ENCODE measurements around the gene PPP1R2C. TPM values are rescaled to one million over a fixed set of nuclear protein-coding genes. Genes with fewer than 3 reads are reported as not detected.

PPP1R2C gene
- total RNA-seq, 2 experiments from 2014 or later: not detected

- DNase-seq (no peak), ATAC-seq (no peak)
- H3K4me3 Mint-ChIP-seq: no peak overlapping the region
- H3K9me3 Mint-ChIP-seq (ENCODE audit: insufficient read depth): peaks cover 9% of the 10 kb centered on the region
- peaks cover 6% of the 10 kb centered on the region for H3K36me3 Mint-ChIP-seq (ENCODE audit: low read depth)
- POLR2A ChIA-PET: no interaction called here
- no peaks in the 10 kb centered on the region for H3K27me3 Mint-ChIP-seq (ENCODE audit: low read depth)
- no peak overlapping the region for H3K27ac Mint-ChIP-seq
- H3K4me1 Mint-ChIP-seq (ENCODE audit: low read depth): peaks cover 2% of the 10 kb centered on the region
- CTCF ChIA-PET: no interaction called here
Measured at GRCh38 chrX:42776195-42776594, 1.8 kb downstream of the PPP1R2C start.

- H3K9me3 Mint-ChIP-seq (ENCODE audit: insufficient read depth): no peaks in the 10 kb centered on the region
- H3K4me3 Mint-ChIP-seq: no peak overlapping the region
- no peaks in the 10 kb centered on the region for H3K36me3 Mint-ChIP-seq (ENCODE audit: low read depth)
- no peak for DNase-seq
- peaks cover 2% of the 10 kb centered on the region for H3K4me1 Mint-ChIP-seq (ENCODE audit: low read depth)
- no peak for ATAC-seq
- ChIA-PET CTCF (no interaction called here), POLR2A (no interaction called here)
- H3K27ac Mint-ChIP-seq: no peak overlapping the region
- no peaks in the 10 kb centered on the region for H3K27me3 Mint-ChIP-seq (ENCODE audit: low read depth)
Measured at GRCh38 chrX:42772874-42773273, 5.1 kb downstream of the PPP1R2C start.

GRCh38 chrX:42771506-42772335, 6.2 kb downstream of the PPP1R2C start:
- Mint-ChIP-seq H3K4me3 (no peak overlapping the region), H3K27me3 (ENCODE audit: low read depth) (no peaks in the 10 kb centered on the region), H3K9me3 (ENCODE audit: insufficient read depth) (no peaks in the 10 kb centered on the region), H3K27ac (no peak overlapping the region), H3K36me3 (ENCODE audit: low read depth) (peaks cover under 1% of the 10 kb centered on the region), H3K4me1 (ENCODE audit: low read depth) (peaks cover 2% of the 10 kb centered on the region)
- ATAC-seq: no peak
- POLR2A ChIA-PET: no interaction called here
- no peak for DNase-seq
- CTCF ChIA-PET: no interaction called here

DNA sequence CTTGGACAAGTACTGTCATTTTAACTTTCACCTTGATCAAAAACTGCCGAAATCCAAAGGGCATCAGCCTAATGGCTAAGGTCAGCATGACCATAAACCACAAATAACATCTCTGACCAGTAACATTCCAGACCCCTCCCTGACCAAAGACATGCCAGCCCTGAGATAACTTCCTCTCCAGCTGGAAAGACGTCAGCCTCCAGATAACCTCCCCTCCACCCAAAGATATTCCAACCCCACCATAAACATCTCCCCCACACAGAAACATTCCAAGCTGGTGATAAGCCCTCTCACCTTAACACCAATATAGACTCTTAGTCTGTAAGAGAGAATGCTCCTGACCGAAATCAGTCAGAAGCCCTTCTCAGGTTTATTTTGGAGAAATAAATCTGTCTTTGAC, 7.4 kb downstream of the PPP1R2C start:
- Mint-ChIP-seq H3K36me3 (ENCODE audit: low read depth) (peaks cover 2% of the 10 kb centered on the region), H3K9me3 (ENCODE audit: insufficient read depth) (no peaks in the 10 kb centered on the region), H3K27me3 (ENCODE audit: low read depth) (no peaks in the 10 kb centered on the region), H3K4me1 (ENCODE audit: low read depth) (no peaks in the 10 kb centered on the region), H3K4me3 (no peak overlapping the region), H3K27ac (no peak overlapping the region)
- ChIA-PET POLR2A (no interaction called here), CTCF (no interaction called here)
- DNase-seq: no peak
- no peak for ATAC-seq

- H3K9me3 Mint-ChIP-seq (ENCODE audit: insufficient read depth): peaks cover 5% of the 10 kb centered on the region
- POLR2A ChIA-PET: no interaction called here
- H3K36me3 Mint-ChIP-seq (ENCODE audit: low read depth): no peaks in the 10 kb centered on the region
- H3K27me3 Mint-ChIP-seq (ENCODE audit: low read depth): no peaks in the 10 kb centered on the region
- no peak for DNase-seq
- no peak overlapping the region for H3K27ac Mint-ChIP-seq
- no peaks in the 10 kb centered on the region for H3K4me1 Mint-ChIP-seq (ENCODE audit: low read depth)
- H3K4me3 Mint-ChIP-seq: no peak overlapping the region
- no peak for ATAC-seq
- CTCF ChIA-PET: no interaction called here
Measured at GRCh38 chrX:42759881-42760280, 18.1 kb downstream of the PPP1R2C start.

DNA sequence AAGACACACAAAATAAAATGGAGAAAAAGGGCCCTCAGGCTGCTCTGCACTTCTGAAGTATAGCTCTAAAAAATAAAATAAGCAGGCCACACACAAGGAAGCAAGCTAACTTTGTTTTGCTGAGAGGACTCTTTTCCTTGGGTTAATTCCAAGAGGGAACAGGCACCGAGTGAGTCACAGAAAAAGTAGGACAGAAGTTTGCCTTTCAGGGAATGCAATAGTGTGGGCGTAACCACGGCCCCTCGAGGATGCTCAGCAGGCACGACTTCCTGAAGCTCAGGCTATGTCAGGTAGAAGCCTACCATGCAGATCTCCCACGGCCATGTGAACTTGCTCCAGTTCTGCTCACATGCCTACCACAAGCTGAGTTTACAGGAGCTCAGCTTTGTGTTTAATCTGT, 22.1 kb downstream of the PPP1R2C start:
- H3K27me3 Mint-ChIP-seq (ENCODE audit: low read depth): no peaks in the 10 kb centered on the region
- ATAC-seq (no peak), DNase-seq (no peak)
- no peak overlapping the region for H3K27ac Mint-ChIP-seq
- ChIA-PET CTCF (no interaction called here), POLR2A (interaction anchor here (0.7 kb wide), 1 partner anchor 11 kb away, joined by 3 read pairs; no protein-coding TSS in a partner anchor)
- H3K9me3 Mint-ChIP-seq (ENCODE audit: insufficient read depth): no peaks in the 10 kb centered on the region
- H3K36me3 Mint-ChIP-seq (ENCODE audit: low read depth): no peaks in the 10 kb centered on the region
- no peak overlapping the region for H3K4me3 Mint-ChIP-seq
- no peaks in the 10 kb centered on the region for H3K4me1 Mint-ChIP-seq (ENCODE audit: low read depth)

GRCh38 chrX:42754603-42755002, 23.4 kb downstream of the PPP1R2C start:
- no peak for ATAC-seq
- Mint-ChIP-seq H3K4me1 (ENCODE audit: low read depth) (no peaks in the 10 kb centered on the region), H3K27ac (no peak overlapping the region), H3K27me3 (ENCODE audit: low read depth) (no peaks in the 10 kb centered on the region), H3K4me3 (no peak overlapping the region), H3K9me3 (ENCODE audit: insufficient read depth) (no peaks in the 10 kb centered on the region), H3K36me3 (ENCODE audit: low read depth) (no peaks in the 10 kb centered on the region)
- ChIA-PET CTCF (no interaction called here), POLR2A (no interaction called here)
- no peak for DNase-seq

GRCh38 chrX:42754115-42754514, 23.8 kb downstream of the PPP1R2C start:
- H3K36me3 Mint-ChIP-seq (ENCODE audit: low read depth): no peaks in the 10 kb centered on the region
- H3K27ac Mint-ChIP-seq: no peak overlapping the region
- no peaks in the 10 kb centered on the region for H3K4me1 Mint-ChIP-seq (ENCODE audit: low read depth)
- CTCF ChIA-PET: no interaction called here
- no peaks in the 10 kb centered on the region for H3K9me3 Mint-ChIP-seq (ENCODE audit: insufficient read depth)
- no peaks in the 10 kb centered on the region for H3K27me3 Mint-ChIP-seq (ENCODE audit: low read depth)
- H3K4me3 Mint-ChIP-seq: no peak overlapping the region
- POLR2A ChIA-PET: no interaction called here
- no peak for DNase-seq
- ATAC-seq: no peak

DNA sequence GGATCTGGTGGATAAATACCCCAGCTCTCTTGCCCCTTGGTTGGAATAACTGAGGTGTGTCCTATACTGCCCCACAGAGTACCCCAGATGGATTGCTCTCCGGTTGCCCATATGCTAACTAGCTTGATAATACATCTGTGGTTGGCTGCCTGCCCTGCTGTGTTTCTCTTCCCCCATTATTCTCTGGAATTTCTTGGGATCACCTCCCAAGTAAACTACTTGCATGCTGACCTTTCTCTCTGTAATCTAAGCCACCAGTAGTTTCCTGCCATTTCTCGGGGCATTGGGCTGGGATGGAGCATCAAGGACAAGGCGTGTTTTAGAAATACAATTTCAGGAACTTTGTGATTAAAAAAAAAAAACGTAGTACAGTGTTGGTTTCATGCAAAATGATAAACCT, 25.2 kb downstream of the PPP1R2C start:
- ChIA-PET CTCF (no interaction called here), POLR2A (no interaction called here)

GRCh38 chrX:42751573-42751972, 26.4 kb downstream of the PPP1R2C start:
- ChIA-PET POLR2A (no interaction called here), CTCF (no interaction called here)
- no peak for DNase-seq
- Mint-ChIP-seq H3K27me3 (ENCODE audit: low read depth) (no peaks in the 10 kb centered on the region), H3K36me3 (ENCODE audit: low read depth) (no peaks in the 10 kb centered on the region), H3K4me3 (no peak overlapping the region), H3K9me3 (ENCODE audit: insufficient read depth) (no peaks in the 10 kb centered on the region), H3K27ac (no peak overlapping the region), H3K4me1 (ENCODE audit: low read depth) (no peaks in the 10 kb centered on the region)
- no peak for ATAC-seq

More for the DNA sequence above, 25.2 kb downstream of the PPP1R2C start:
- no peaks in the 10 kb centered on the region for H3K27me3 Mint-ChIP-seq (ENCODE audit: low read depth)
- no peaks in the 10 kb centered on the region for H3K9me3 Mint-ChIP-seq (ENCODE audit: insufficient read depth)
- DNase-seq (no peak), ATAC-seq (no peak)
- no peak overlapping the region for H3K27ac Mint-ChIP-seq
- no peak overlapping the region for H3K4me3 Mint-ChIP-seq
- H3K36me3 Mint-ChIP-seq (ENCODE audit: low read depth): no peaks in the 10 kb centered on the region
- H3K4me1 Mint-ChIP-seq (ENCODE audit: low read depth): no peaks in the 10 kb centered on the region

DNA sequence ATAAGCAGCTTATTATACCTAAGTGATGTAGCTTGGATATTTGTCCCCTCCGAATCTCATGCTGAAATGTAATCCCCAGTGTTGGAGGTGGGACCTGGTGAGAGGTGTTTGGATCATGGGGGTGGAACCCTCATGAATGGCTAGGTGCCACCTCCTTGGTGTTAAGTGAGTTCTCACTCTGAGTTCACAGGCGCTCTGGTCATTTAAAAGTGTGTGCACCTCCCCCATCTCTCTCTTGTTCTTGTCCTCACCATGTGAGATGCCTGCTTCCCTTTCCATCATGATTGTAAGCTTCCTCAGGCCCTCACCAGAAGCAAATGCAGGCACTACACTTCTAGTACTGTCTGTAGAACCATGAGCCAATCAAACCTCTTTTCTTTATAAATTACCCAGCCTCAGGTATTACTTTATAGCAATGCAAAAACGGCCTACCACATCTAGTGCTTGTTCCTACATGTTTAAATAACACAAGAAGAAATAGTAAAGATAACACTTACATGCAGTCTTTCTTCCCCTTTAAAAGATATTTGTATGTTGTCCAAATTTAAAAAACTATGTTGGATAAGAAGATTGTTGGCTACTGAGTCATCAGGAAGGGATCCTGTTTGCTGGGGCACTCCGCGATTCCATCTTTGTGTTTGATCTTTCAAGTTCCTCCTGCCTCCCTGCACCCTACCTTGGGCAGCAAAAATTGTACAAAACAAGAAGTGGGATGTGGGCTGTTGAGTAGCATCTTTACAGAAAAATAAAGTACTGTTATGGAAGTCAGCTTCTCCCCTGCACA, 29.7 kb downstream of the PPP1R2C start:
- H3K36me3 Mint-ChIP-seq (ENCODE audit: low read depth): no peaks in the 10 kb centered on the region
- no peak for ATAC-seq
- POLR2A ChIA-PET: no interaction called here

GRCh38 chrX:42746606-42747005, 31.4 kb downstream of the PPP1R2C start:
- H3K36me3 Mint-ChIP-seq (ENCODE audit: low read depth): no peaks in the 10 kb centered on the region
- H3K27ac Mint-ChIP-seq: no peak overlapping the region
- no peak overlapping the region for H3K4me3 Mint-ChIP-seq
- ChIA-PET CTCF (no interaction called here), POLR2A (no interaction called here)
- H3K9me3 Mint-ChIP-seq (ENCODE audit: insufficient read depth): no peaks in the 10 kb centered on the region
- no peaks in the 10 kb centered on the region for H3K27me3 Mint-ChIP-seq (ENCODE audit: low read depth)
- DNase-seq (no peak), ATAC-seq (no peak)
- H3K4me1 Mint-ChIP-seq (ENCODE audit: low read depth): no peaks in the 10 kb centered on the region

More for the DNA sequence above, 29.7 kb downstream of the PPP1R2C start:
- H3K4me3 Mint-ChIP-seq: no peak overlapping the region
- H3K4me1 Mint-ChIP-seq (ENCODE audit: low read depth): no peaks in the 10 kb centered on the region
- H3K27me3 Mint-ChIP-seq (ENCODE audit: low read depth): no peaks in the 10 kb centered on the region
- DNase-seq: no peak
- CTCF ChIA-PET: interaction anchor here (1.2 kb wide), 1 partner anchor 15 kb away, joined by 4 read pairs; no protein-coding TSS in a partner anchor
- no peak overlapping the region for H3K27ac Mint-ChIP-seq
- no peaks in the 10 kb centered on the region for H3K9me3 Mint-ChIP-seq (ENCODE audit: insufficient read depth)

All from activated CD8-positive, alpha-beta T cell treated with anti-CD3 and anti-CD28 coated beads, Interleukin-2, amount 10 ng/mL, durations not matched to agents 7 days and 5 days (primary cell).